ENCODE measurements around the gene SLC39A10.

The SLC39A10 gene

DNA sequence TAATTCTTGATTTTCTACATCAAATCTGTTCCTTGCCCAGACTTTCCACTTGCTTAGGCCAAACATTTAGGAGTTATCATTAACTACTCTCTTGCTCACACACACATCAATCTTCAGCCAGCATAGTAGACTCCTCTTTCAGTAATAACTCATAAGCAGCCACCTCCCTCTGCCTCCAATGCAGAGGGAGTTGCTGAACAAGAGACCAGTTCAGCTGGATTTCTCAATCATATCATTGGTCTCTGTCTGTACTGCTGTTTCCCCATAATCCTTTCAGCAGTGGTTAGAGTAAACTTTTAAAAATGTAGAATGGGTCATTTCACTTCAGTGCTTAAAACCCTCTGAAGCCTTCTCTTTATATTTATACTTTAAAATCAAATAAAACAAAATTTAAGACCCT lies 112.9 kb downstream of the SLC39A10 start:
- no peaks in the 10 kb centered on the region for H3K36me3 ChIP-seq (ENCODE audit: control insufficient read depth, insufficient read depth, low read length)
- DNase-seq (ENCODE audit: extremely low read depth, insufficient read length) = no peak
- no peaks in the 10 kb centered on the region for H3K27me3 ChIP-seq (replicated peaks; ENCODE audit: control insufficient read depth, insufficient read depth, low read length)
- TF ChIP-seq, protein P1, sequence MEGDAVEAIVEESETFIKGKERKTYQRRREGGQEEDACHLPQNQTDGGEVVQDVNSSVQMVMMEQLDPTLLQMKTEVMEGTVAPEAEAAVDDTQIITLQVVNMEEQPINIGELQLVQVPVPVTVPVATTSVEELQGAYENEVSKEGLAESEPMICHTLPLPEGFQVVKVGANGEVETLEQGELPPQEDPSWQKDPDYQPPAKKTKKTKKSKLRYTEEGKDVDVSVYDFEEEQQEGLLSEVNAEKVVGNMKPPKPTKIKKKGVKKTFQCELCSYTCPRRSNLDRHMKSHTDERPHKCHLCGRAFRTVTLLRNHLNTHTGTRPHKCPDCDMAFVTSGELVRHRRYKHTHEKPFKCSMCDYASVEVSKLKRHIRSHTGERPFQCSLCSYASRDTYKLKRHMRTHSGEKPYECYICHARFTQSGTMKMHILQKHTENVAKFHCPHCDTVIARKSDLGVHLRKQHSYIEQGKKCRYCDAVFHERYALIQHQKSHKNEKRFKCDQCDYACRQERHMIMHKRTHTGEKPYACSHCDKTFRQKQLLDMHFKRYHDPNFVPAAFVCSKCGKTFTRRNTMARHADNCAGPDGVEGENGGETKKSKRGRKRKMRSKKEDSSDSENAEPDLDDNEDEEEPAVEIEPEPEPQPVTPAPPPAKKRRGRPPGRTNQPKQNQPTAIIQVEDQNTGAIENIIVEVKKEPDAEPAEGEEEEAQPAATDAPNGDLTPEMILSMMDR (IDR thresholded peaks at IDR 0.05; ENCODE audit: insufficient read depth, low read length, poor library complexity, severe bottlenecking) = no peak
- no peak overlapping the region for H3K4me3 ChIP-seq (replicated peaks; ENCODE audit: low read depth, low read length)

DNA sequence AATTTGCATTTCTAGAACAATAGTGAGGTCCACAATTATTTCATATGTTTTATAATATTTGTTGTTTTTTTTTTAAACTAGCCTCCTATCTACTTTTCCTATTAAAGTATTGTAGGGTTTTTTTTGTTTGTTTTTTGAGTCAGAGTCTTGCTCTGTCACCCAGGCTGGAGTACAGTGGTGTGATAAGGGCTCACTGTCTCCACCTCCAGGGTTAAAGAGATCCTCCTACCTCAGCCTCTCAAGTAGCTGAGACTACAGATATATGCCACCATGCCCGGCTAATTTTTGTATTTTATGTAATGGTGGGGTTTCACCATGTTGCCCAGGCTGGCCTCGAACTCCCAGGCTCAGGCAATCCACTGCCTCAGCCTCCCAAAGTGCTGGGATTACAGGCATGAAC lies 122.5 kb downstream of the SLC39A10 start:
- TF ChIP-seq, protein P1 (IDR thresholded peaks at IDR 0.05; ENCODE audit: insufficient read depth, low read length, poor library complexity, severe bottlenecking) = no peak
- H3K4me3 ChIP-seq (replicated peaks; ENCODE audit: low read depth, low read length) = no peak overlapping the region
- DNase-seq (ENCODE audit: extremely low read depth, insufficient read length) = no peak
- no peaks in the 10 kb centered on the region for H3K27me3 ChIP-seq (replicated peaks; ENCODE audit: control insufficient read depth, insufficient read depth, low read length)
- no peaks in the 10 kb centered on the region for H3K36me3 ChIP-seq (ENCODE audit: control insufficient read depth, insufficient read depth, low read length)

GRCh38 chr2:195782156-195782555 lies 125.1 kb downstream of the SLC39A10 start:
- TF ChIP-seq, protein P1 (IDR thresholded peaks at IDR 0.05; ENCODE audit: insufficient read depth, low read length, poor library complexity, severe bottlenecking) = no peak
- H3K4me3 ChIP-seq (replicated peaks; ENCODE audit: low read depth, low read length) = no peak overlapping the region
- no peaks in the 10 kb centered on the region for H3K27me3 ChIP-seq (replicated peaks; ENCODE audit: control insufficient read depth, insufficient read depth, low read length)
- no peak for DNase-seq (ENCODE audit: extremely low read depth, insufficient read length)
- H3K36me3 ChIP-seq (ENCODE audit: control insufficient read depth, insufficient read depth, low read length) = no peaks in the 10 kb centered on the region

Data from GM06990 (cell line).